Measurements from ENCODE around the gene OTUD3. TPM values are rescaled to one million over a fixed set of nuclear protein-coding genes. Genes with fewer than 3 reads are reported as not detected.
"Not testable (repeated sequence)": the region's sequence is repeated elsewhere in the genome, so short reads cannot be mapped to it uniquely, and the experiment has no call there.

OTUD3 gene
- total RNA-seq, 4 donors from 2014 or later: 5.1 to 14.9 (median 6.3) TPM

DNA sequence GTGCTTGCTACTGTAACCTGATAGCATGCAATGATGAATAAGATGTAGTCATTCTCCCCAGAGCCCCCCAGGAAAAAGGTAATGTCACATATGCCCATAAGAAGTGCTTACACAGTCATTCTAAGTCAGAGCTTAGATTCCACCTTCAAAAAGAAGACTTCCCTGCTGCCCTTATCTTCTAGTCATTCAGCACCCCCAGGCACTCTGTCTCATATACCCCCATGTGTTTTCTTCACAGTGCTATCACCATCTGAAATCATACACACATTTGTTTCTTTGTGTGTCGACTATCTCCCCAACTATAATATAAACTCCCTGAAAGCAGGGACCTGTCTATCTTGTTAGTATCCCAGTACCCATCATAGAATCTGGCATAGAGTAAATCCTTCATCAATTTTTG lies 16.2 kb upstream of the OTUD3 start:
- Histone ChIP-seq H3K27ac (replicated peaks in 1 of 4) (no peak overlapping the region), H3K4me3 (no peak overlapping the region), H3K9me3 (peaks cover 0 to 19% (median 14%) of the 10 kb centered on the region in 4 donors), H3K27me3 (peaks cover 0 to 20% (median 0%) of the 10 kb centered on the region in 4 donors), H3K36me3 (no peaks in the 10 kb centered on the region), H3K4me1 (no peaks in the 10 kb centered on the region)
- DNase-seq (ENCODE audit: extremely low spot score): no peak
- 85% methylated on average over 1 of the region's 1 CpG for WGBS
- intact Hi-C loops (cut with DNase I): no loop called here
- TF ChIP-seq POLR2A (IDR thresholded peaks at IDR 0.05; ENCODE audit: low read depth) (no peak), POLR2AphosphoS5 (IDR thresholded peaks at IDR 0.05) (no peak), EP300 (IDR thresholded peaks at IDR 0.05) (no peak)
- TF ChIP-seq, protein P1, sequence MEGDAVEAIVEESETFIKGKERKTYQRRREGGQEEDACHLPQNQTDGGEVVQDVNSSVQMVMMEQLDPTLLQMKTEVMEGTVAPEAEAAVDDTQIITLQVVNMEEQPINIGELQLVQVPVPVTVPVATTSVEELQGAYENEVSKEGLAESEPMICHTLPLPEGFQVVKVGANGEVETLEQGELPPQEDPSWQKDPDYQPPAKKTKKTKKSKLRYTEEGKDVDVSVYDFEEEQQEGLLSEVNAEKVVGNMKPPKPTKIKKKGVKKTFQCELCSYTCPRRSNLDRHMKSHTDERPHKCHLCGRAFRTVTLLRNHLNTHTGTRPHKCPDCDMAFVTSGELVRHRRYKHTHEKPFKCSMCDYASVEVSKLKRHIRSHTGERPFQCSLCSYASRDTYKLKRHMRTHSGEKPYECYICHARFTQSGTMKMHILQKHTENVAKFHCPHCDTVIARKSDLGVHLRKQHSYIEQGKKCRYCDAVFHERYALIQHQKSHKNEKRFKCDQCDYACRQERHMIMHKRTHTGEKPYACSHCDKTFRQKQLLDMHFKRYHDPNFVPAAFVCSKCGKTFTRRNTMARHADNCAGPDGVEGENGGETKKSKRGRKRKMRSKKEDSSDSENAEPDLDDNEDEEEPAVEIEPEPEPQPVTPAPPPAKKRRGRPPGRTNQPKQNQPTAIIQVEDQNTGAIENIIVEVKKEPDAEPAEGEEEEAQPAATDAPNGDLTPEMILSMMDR (IDR thresholded peaks at IDR 0.05): no peak

DNA sequence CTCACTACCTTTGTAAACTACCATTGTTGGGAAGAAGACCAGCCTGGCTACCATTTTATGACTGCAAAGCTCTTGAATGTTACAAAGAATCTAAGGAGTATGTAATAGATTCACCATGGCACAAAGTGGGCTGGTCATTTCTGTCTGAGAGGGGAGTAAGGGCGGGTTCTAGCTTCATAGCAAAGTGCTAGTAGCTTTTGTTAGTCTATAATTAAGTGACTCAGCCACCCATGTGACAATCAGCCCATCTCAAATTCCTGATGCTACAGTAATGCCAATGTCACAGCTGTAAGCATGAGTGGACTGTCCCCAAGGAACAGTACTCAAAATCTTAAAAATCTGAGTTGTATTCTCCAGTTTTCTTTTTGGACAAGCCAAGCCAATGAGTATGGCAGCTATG lies 15.4 kb upstream of the OTUD3 start:
- no peak overlapping the region for H3K4me3 ChIP-seq
- no peaks in the 10 kb centered on the region for H3K36me3 ChIP-seq
- peaks cover 0 to 19% (median 14%) of the 10 kb centered on the region in 4 donors for H3K9me3 ChIP-seq
- intact Hi-C loops (cut with DNase I): no loop called here
- no peak for TF ChIP-seq POLR2AphosphoS5 (IDR thresholded peaks at IDR 0.05)
- TF ChIP-seq POLR2A (IDR thresholded peaks at IDR 0.05; ENCODE audit: low read depth): no peak
- TF ChIP-seq EP300 (IDR thresholded peaks at IDR 0.05): no peak
- TF ChIP-seq, protein P1 (IDR thresholded peaks at IDR 0.05): no peak
- no peak overlapping the region for H3K27ac ChIP-seq (replicated peaks in 1 of 4)
- peaks cover 0 to 20% (median 0%) of the 10 kb centered on the region in 4 donors for H3K27me3 ChIP-seq
- WGBS: 67% methylated on average over 1 of the region's 1 CpG
- no peak for DNase-seq (ENCODE audit: extremely low spot score)
- H3K4me1 ChIP-seq: no peaks in the 10 kb centered on the region

DNA sequence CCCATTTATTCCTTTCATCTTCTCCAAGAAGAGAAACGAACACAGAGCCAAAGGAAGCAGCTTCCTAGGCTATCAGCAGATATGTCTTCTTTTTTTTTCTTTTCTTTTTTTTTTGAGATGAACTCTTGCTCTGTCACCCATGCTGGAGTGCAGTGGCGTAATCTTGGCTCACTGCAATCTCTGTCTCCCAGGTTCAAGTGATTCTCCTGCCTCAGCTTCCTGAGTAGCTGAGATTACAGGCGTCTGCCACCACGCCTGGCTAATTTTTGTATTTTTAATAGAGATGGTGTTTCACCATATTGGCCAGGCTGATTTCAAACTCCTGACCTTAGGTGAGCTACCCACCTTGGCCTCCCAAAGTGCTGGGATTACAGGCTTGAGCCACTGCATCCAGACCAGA lies 13.6 kb upstream of the OTUD3 start:
- H3K4me1 ChIP-seq; H3K4me3 ChIP-seq; H3K27ac ChIP-seq (replicated peaks in 1 of 4); DNase-seq (ENCODE audit: extremely low spot score); H3K9me3 ChIP-seq; intact Hi-C loops (cut with DNase I); H3K36me3 ChIP-seq: not testable (repeated sequence)
- WGBS: 67% methylated on average over 4 of the region's 4 CpGs
- H3K27me3 ChIP-seq: peaks cover 0 to 27% (median 0%) of the 10 kb centered on the region in 4 donors

DNA sequence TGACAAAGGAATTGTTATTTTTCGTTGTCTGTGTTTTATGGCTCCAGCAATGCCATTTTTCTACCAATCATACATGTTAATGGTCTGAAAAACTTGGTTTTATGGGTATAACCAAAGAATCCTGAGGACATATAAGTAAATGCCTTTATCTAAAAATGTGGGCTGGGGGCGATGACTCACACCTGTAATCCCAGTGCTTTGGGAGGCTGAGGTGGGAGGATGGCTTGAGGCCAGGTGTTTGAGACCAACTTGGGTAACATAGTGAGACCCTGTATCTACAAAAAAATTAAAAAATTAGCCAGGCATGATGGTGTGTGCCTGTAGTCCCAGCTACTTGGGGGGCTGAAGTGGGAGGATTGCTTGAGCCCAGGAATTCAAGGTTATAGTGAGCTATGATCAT lies 12.7 kb upstream of the OTUD3 start:
- H3K4me1 ChIP-seq; H3K9me3 ChIP-seq; H3K36me3 ChIP-seq; H3K27ac ChIP-seq (replicated peaks in 1 of 4); H3K4me3 ChIP-seq; DNase-seq (ENCODE audit: extremely low spot score); intact Hi-C loops (cut with DNase I): not testable (repeated sequence)
- H3K27me3 ChIP-seq: peaks cover 0 to 32% (median under 1%) of the 10 kb centered on the region in 4 donors
- 69% methylated on average over 2 of the region's 2 CpGs for WGBS

DNA sequence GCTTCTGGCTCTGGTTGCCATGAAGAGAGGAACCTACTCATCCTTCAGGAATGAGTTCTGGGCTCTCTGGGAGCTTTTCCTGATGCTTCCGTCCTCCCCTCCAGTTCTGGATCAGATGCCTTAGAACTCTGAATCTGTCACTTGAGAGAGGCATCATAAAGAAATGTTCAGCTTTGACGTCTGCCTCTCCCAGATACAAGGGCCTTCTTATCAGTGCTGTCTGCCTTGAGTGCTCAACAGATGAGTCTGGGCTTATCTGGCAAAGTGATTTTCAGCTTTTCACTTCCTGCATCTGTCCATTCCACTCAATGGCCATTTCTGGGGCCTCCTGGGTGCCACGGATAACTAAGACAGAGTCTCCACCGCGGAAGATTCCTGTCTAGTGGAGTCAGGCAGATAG lies 12.3 kb upstream of the OTUD3 start:
- DNase-seq (ENCODE audit: extremely low spot score): no peak
- no peak overlapping the region for H3K4me3 ChIP-seq
- whole genome bisulfite sequencing: 67% methylated on average over 5 of the region's 5 CpGs
- H3K9me3 ChIP-seq: peaks cover 0 to 8% (median 8%) of the 10 kb centered on the region in 4 donors
- no peak overlapping the region for H3K27ac ChIP-seq (replicated peaks in 1 of 4)
- H3K4me1 ChIP-seq: no peaks in the 10 kb centered on the region
- intact Hi-C loops (cut with DNase I): no loop called here
- TF ChIP-seq POLR2AphosphoS5 (IDR thresholded peaks at IDR 0.05) (no peak), EP300 (IDR thresholded peaks at IDR 0.05) (no peak), POLR2A (IDR thresholded peaks at IDR 0.05; ENCODE audit: low read depth) (no peak)
- TF ChIP-seq, protein P1 (IDR thresholded peaks at IDR 0.05): no peak
- H3K36me3 ChIP-seq: no peaks in the 10 kb centered on the region
- peaks cover 0 to 37% (median 3%) of the 10 kb centered on the region in 4 donors for H3K27me3 ChIP-seq

DNA sequence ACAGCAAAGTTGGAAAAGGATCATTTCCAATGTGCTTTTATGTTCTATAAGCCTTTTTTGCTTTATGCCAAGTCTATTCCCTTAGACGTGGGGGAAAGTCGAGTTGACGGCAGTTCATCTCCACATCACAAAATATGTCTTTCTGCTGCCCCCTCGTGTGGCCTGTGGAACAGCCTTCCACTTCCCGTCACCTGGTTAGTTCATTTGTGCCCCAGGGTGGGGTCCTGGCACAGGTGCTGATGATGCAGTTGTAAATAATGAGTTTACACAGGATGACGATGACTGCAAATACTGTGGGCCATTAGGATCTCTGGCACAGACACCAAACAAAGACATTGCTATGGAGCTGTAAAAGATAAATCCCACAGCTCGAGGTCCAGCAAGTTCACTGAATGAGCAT lies 10.0 kb upstream of the OTUD3 start:
- 56% methylated on average over 7 of the region's 7 CpGs for WGBS
- no peaks in the 10 kb centered on the region for H3K36me3 ChIP-seq
- H3K4me3 ChIP-seq: no peak overlapping the region
- no peaks in the 10 kb centered on the region for H3K4me1 ChIP-seq
- H3K9me3 ChIP-seq: no peaks in the 10 kb centered on the region
- TF ChIP-seq, protein P1 (IDR thresholded peaks at IDR 0.05): no peak
- no peak for TF ChIP-seq EP300 (IDR thresholded peaks at IDR 0.05)
- H3K27me3 ChIP-seq: peaks cover 0 to 53% (median 3%) of the 10 kb centered on the region in 4 donors
- no peak for DNase-seq (ENCODE audit: extremely low spot score)
- intact Hi-C loops (cut with DNase I): no loop called here
- H3K27ac ChIP-seq (replicated peaks in 1 of 4): no peak overlapping the region
